Measurements from ENCODE around the gene TBC1D14. TPM values are rescaled to one million over a fixed set of nuclear protein-coding genes. Genes with fewer than 3 reads are reported as not detected.

The TBC1D14 gene
- total and polyA plus RNA-seq, 2 of the 8 experiments (the other 6 are each of a cell fraction or from before 2014, with no cell fraction given) = 45.6 to 48.2 TPM

DNA sequence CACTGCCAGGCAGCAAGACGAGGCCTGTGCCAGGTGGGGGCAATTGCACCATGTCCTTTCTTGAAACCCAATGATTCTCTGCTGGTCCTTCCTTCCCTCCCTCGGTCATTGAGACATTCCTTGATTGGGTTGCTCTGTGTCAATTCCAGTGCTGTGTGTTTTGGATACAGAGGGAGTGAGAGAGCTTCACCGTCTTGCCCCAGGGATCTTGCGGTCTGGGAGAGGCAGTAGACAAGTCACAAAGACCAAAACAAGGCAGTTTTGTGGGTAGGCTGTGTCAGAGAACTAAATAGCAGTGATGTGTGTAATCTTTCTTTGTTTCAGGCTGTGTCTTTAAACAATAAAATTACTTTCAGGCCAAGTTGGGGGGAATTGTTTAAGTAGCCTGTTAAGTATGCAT lies 94.7 kb downstream of the TBC1D14 start:
- POLR2A ChIA-PET (ENCODE audit: partially characterized antibody) = interaction anchor here (0.6 to 2.0 kb wide), 3 partner anchors 8 to 38 kb away, joined by 3 to 4 read pairs (median 3); no protein-coding TSS in a partner anchor
- Histone ChIP-seq H3K36me3 (ENCODE audit: control insufficient read depth in 2 of 4, insufficient read depth in 4 of 4, low read length in 3 of 4) (peaks cover 22 to 51% (median 30%) of the 10 kb centered on the region in 4 experiments), H3K4ac (replicated peaks; ENCODE audit: insufficient read length, low read depth, low read length) (no peak overlapping the region), H3K9ac (replicated peaks in 1 of 4; ENCODE audit: extremely low read depth in 1 of 4, low read depth in 3 of 4, low read length in 3 of 4) (no peak overlapping the region), H4K91ac (replicated peaks; ENCODE audit: insufficient read length, low read length) (no peak overlapping the region), H3K4me1 (replicated peaks in 1 of 4; ENCODE audit: control insufficient read depth in 3 of 4, insufficient read depth in 4 of 4, low read length in 3 of 4) (peaks cover 2 to 8% (median 6%) of the 10 kb centered on the region in 4 experiments; a peak in 6 of 7 replicates), H3K4me3 (ENCODE audit: extremely low read depth in 1 of 4, insufficient read depth in 2 of 4, low read depth in 3 of 4, low read length in 4 of 4) (no peak overlapping the region), H3K9me3 (ENCODE audit: insufficient read depth in 2 of 2, low read depth in 1 of 2, low read length in 1 of 2) (no peaks in the 10 kb centered on the region), H3K4me2 (ENCODE audit: insufficient read depth in 1 of 2, low read depth in 2 of 2, low read length in 2 of 2) (no peak overlapping the region), H2BK12ac (ENCODE audit: low read depth, low read length) (no peak overlapping the region), H3K23ac (ENCODE audit: insufficient read length) (no peak overlapping the region), H4K8ac (ENCODE audit: extremely low read depth, insufficient read depth, low read length) (no peak overlapping the region), H2BK120ac (replicated peaks; ENCODE audit: low read depth, low read length) (no peak overlapping the region), H3K14ac (ENCODE audit: insufficient read length) (no peak overlapping the region), H3K18ac (ENCODE audit: extremely low read depth, low read length) (no peak overlapping the region), H2BK5ac (ENCODE audit: low read depth, low read length) (no peak overlapping the region), H2AFZ (ENCODE audit: low read length) (no peak overlapping the region), H2AK5ac (ENCODE audit: low read depth, low read length) (no peak overlapping the region), H2BK15ac (ENCODE audit: low read length) (no peak overlapping the region), H3K56ac (replicated peaks; ENCODE audit: insufficient read length, low read depth, low read length) (no peak overlapping the region), H4K5ac (ENCODE audit: insufficient read length, low read depth, low read length) (no peak overlapping the region), H2BK20ac (ENCODE audit: low read length) (no peak overlapping the region), H3K23me2 (ENCODE audit: low read depth, low read length) (no peaks in the 10 kb centered on the region), H3K27me3 (replicated peaks in 1 of 4; ENCODE audit: control insufficient read depth in 3 of 4, extremely low read depth in 1 of 4, insufficient read depth in 3 of 4, low read length in 3 of 4) (no peaks in the 10 kb centered on the region), H3K79me1 (ENCODE audit: low read depth, low read length) (peaks cover 5% of the 10 kb centered on the region; the same call in 1 of the 2 replicates), H3K27ac (ENCODE audit: low read depth, low read length) (no peak overlapping the region), H4K20me1 (replicated peaks in 1 of 2; ENCODE audit: control insufficient read depth in 1 of 2, insufficient read depth in 2 of 2, low read length in 2 of 2) (peaks cover 27 to 39% of the 10 kb centered on the region in 2 experiments), H3K79me2 (ENCODE audit: control insufficient read depth in 1 of 2, insufficient read depth in 2 of 2, low read length in 2 of 2) (peaks cover 0 to 5% of the 10 kb centered on the region in 2 experiments; a peak in 2 of 4 replicates)
- 85% methylated on average over 4 of the region's 4 CpGs; no CpG with 5 or more reads in 1 of the 2 experiments for WGBS, 2 experiments (ENCODE audit: extremely low coverage in 1 of 2, insufficient coverage in 1 of 2, insufficient read length in 1 of 2, insufficient replicate concordance in 2 of 2, low coverage in 1 of 2, low lambda C conversion rate in 2 of 2, missing lambda C conversion rate in 1 of 2)
- DNase-seq (ENCODE audit: low read depth in 1 of 2, low spot score in 2 of 2) = no peak
- no peak for FAIRE-seq
- CTCF ChIA-PET (ENCODE audit: partially characterized antibody) = interaction anchor here (0.6 to 2.3 kb wide), 6 partner anchors 10 to 78 kb away, joined by 3 to 14 read pairs (median 4); no protein-coding TSS in a partner anchor
- TF ChIP-seq, protein P1, sequence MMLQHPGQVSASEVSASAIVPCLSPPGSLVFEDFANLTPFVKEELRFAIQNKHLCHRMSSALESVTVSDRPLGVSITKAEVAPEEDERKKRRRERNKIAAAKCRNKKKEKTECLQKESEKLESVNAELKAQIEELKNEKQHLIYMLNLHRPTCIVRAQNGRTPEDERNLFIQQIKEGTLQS (IDR thresholded peaks at IDR 0.05; ENCODE audit: insufficient read depth, low read depth, low read length) = no peak
- no peak for TF ChIP-seq CEBPB (IDR thresholded peaks at IDR 0.05; ENCODE audit: low read depth, low read length)
- TF ChIP-seq, protein P2, sequence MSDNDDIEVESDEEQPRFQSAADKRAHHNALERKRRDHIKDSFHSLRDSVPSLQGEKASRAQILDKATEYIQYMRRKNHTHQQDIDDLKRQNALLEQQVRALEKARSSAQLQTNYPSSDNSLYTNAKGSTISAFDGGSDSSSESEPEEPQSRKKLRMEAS (IDR thresholded peaks at IDR 0.05) = no peak
- no peak for TF ChIP-seq BACH1 (IDR thresholded peaks at IDR 0.05; ENCODE audit: low read length)
- no peak for TF ChIP-seq CBX8 (IDR thresholded peaks at IDR 0.05; ENCODE audit: borderline replicate concordance, low read depth, low read length)
- TF ChIP-seq GTF2F1 (IDR thresholded peaks at IDR 0.05; ENCODE audit: borderline replicate concordance, low read depth, low read length) = no peak
- TF ChIP-seq, protein P3, sequence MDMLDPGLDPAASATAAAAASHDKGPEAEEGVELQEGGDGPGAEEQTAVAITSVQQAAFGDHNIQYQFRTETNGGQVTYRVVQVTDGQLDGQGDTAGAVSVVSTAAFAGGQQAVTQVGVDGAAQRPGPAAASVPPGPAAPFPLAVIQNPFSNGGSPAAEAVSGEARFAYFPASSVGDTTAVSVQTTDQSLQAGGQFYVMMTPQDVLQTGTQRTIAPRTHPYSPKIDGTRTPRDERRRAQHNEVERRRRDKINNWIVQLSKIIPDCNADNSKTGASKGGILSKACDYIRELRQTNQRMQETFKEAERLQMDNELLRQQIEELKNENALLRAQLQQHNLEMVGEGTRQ (IDR thresholded peaks at IDR 0.05; ENCODE audit: low read length) = no peak
- TF ChIP-seq SIX5 (IDR thresholded peaks at IDR 0.05; ENCODE audit: low read depth, low read length) = no peak
- no peak for TF ChIP-seq HDAC6 (IDR thresholded peaks at IDR 0.05; ENCODE audit: low read depth, low read length)
- no peak for TF ChIP-seq CREB1 (IDR thresholded peaks at IDR 0.05)
- no peak for TF ChIP-seq TCF12 (IDR thresholded peaks at IDR 0.05; ENCODE audit: low read depth, low read length)
- no peak for TF ChIP-seq RFX5 (IDR thresholded peaks at IDR 0.05; ENCODE audit: borderline replicate concordance, low read depth, low read length)
